Stimulated activated CD4-positive, alpha-beta T cell treated with anti-CD3 and anti-CD28 coated beads, TNF-alpha, amount 100 ng/mL, for 4 hours (primary cell): ENCODE results near the gene HEXIM1.
"Not testable (repeated sequence)": the region's sequence is repeated elsewhere in the genome, so short reads cannot be mapped to it uniquely, and the experiment has no call there.

Source experiments
- DNase-seq, 3 experiments: peaks; one replicate each; pipeline ENCODE4 v3.0.0-alpha.2; 2020; ENCODE audit warnings: low read depth in 3 of 3

Gene HEXIM1

GRCh38 chr17:45113424-45113754, 34.9 kb upstream of the HEXIM1 start:
- no peak for DNase-seq

GRCh38 chr17:45114117-45114932, 34.0 kb upstream of the HEXIM1 start:
- no peak for DNase-seq

GRCh38 chr17:45115015-45115625, 33.2 kb upstream of the HEXIM1 start:
- DNase-seq = no peak

- no peak for DNase-seq
These were observed 32.4 kb upstream of the HEXIM1 start for GRCh38 chr17:45115871-45116270.

GRCh38 chr17:45116434-45117016, 31.8 kb upstream of the HEXIM1 start:
- DNase-seq = no peak

- DNase-seq = no peak
These were observed 30.9 kb upstream of the HEXIM1 start for GRCh38 chr17:45117334-45117733.

GRCh38 chr17:45117848-45118646, 30.2 kb upstream of the HEXIM1 start:
- DNase-seq = no peak

GRCh38 chr17:45118691-45119090, 29.6 kb upstream of the HEXIM1 start:
- no peak for DNase-seq

- DNase-seq = no peak
These were observed 28.3 kb upstream of the HEXIM1 start for GRCh38 chr17:45119964-45120363.

- no peak for DNase-seq
These were observed 27.7 kb upstream of the HEXIM1 start for GRCh38 chr17:45120558-45120957.

- no peak for DNase-seq
These were observed 27.2 kb upstream of the HEXIM1 start for GRCh38 chr17:45121055-45121454.

- no peak for DNase-seq
These were observed 25.1 kb upstream of the HEXIM1 start for GRCh38 chr17:45123076-45123770.

- no peak for DNase-seq
These were observed 24.1 kb upstream of the HEXIM1 start for GRCh38 chr17:45123930-45124796.

- DNase-seq = not testable (repeated sequence)
These were observed 23.5 kb upstream of the HEXIM1 start for GRCh38 chr17:45124797-45125122.

GRCh38 chr17:45125509-45125908, 22.8 kb upstream of the HEXIM1 start:
- no peak for DNase-seq

- DNase-seq = no peak
These were observed 21.1 kb upstream of the HEXIM1 start for GRCh38 chr17:45127207-45127547.

- no peak for DNase-seq
These were observed 20.6 kb upstream of the HEXIM1 start for GRCh38 chr17:45127548-45128300.

GRCh38 chr17:45128331-45128730, 19.9 kb upstream of the HEXIM1 start:
- DNase-seq = no peak

- no peak for DNase-seq
These were observed 19.3 kb upstream of the HEXIM1 start for GRCh38 chr17:45128989-45129388.

GRCh38 chr17:45129426-45129939, 18.8 kb upstream of the HEXIM1 start:
- DNase-seq = no peak
